Spinal cord (tissue), 10 donors: ENCODE data around the gene CDH13. TPM values are rescaled to one million over a fixed set of nuclear protein-coding genes. Genes with fewer than 3 reads are reported as not detected.
A peak's percentile ranks its signal among the peaks of the same experiment; 100 is the strongest.

Source experiments
- DNase-seq, 6 donors: peaks; one replicate each; pipeline versions ENCODE4 v3.0.0 to v3.0.0-alpha.2; 2013 to 2015; ENCODE audit warnings: low spot score in 6 of 6, low read depth in 4 of 6
- H3K27ac ChIP-seq: one replicate; pipeline ENCODE4 v1.5.1; 2013; ENCODE audit warnings: low read depth, low read length, control low read depth
- H3K27me3 ChIP-seq: one replicate; pipeline ENCODE4 v1.6.1; 2013; ENCODE audit warnings: low read length; ENCODE audit not compliant: control insufficient read depth, insufficient read depth
- H3K36me3 ChIP-seq: one replicate; pipeline ENCODE4 v1.6.1; 2013; ENCODE audit warnings: low read length; ENCODE audit not compliant: control insufficient read depth, insufficient read depth
- H3K4me1 ChIP-seq: one replicate; pipeline ENCODE4 v1.6.1; 2013; ENCODE audit warnings: low read length; ENCODE audit not compliant: control insufficient read depth, insufficient read depth
- H3K4me3 ChIP-seq: one replicate; pipeline ENCODE4 v1.5.1; 2013; ENCODE audit warnings: low read depth, low read length, control low read depth
- H3K9me3 ChIP-seq: one replicate; pipeline ENCODE4 v1.6.1; 2013; ENCODE audit warnings: low read length; ENCODE audit not compliant: control insufficient read depth, insufficient read depth
- WGBS: methylation state at CpG from one replicate; pipeline ENCODE4 v1.1.5; 2013; ENCODE audit warnings: missing lambda C conversion rate; ENCODE audit not compliant: insufficient coverage; 5-methylcytosine and 5-hydroxymethylcytosine counted together
- polyA plus RNA-seq, 2 donors: library from polyadenylated mRNA; unstranded; fragments of 120-200 nt; gene quantifications; one replicate each; pipeline ENCODE4 v1.2.1, GENCODE V29; 2013; ENCODE audit not compliant: insufficient read length in 2 of 2
- total RNA-seq, 2 donors: library from RNA; depleted of rRNA in 1 of 2; stranded (reverse); fragments of 120-200 nt in 1 of 2; fragments of >200 nt in 1 of 2; gene quantifications; one replicate each; pipeline versions ENCODE4 v1.2.3 to v1.2.4, GENCODE V29; 2013 to 2014
- donor health status: healthy.

Gene CDH13
- total and polyA plus RNA-seq, 4 donors = 34.5 to 82.3 (median 76.4) TPM

- no peak overlapping the region for H3K4me3 ChIP-seq
- no peak for DNase-seq
- no peaks in the 10 kb centered on the region for H3K27me3 ChIP-seq
- H3K36me3 ChIP-seq = no peaks in the 10 kb centered on the region
- WGBS = 100% methylated on average over 3 of the region's 8 CpGs
- H3K9me3 ChIP-seq = no peaks in the 10 kb centered on the region
- H3K27ac ChIP-seq = no peak overlapping the region
- peaks cover 7% of the 10 kb centered on the region for H3K4me1 ChIP-seq
These were observed 512.4 kb downstream of the CDH13 start for GRCh38 chr16:83138976-83139690.

GRCh38 chr16:83143788-83144187 is 517.0 kb downstream of the CDH13 start:
- WGBS = 66% methylated on average over 3 of the region's 8 CpGs
- DNase-seq = no peak
- no peaks in the 10 kb centered on the region for H3K9me3 ChIP-seq
- H3K36me3 ChIP-seq = no peaks in the 10 kb centered on the region
- H3K4me1 ChIP-seq = no peaks in the 10 kb centered on the region
- H3K4me3 ChIP-seq = no peak overlapping the region
- H3K27ac ChIP-seq = no peak overlapping the region
- H3K27me3 ChIP-seq = no peaks in the 10 kb centered on the region

- DNase-seq = peak in 1 of 6 donors; percentile 22
- Histone ChIP-seq H3K4me1 (no peaks in the 10 kb centered on the region), H3K27ac (no peak overlapping the region), H3K9me3 (no peaks in the 10 kb centered on the region), H3K36me3 (no peaks in the 10 kb centered on the region), H3K27me3 (no peaks in the 10 kb centered on the region), H3K4me3 (no peak overlapping the region)
- WGBS = 80% methylated on average over 4 of the region's 5 CpGs
These were observed 518.5 kb downstream of the CDH13 start for GRCh38 chr16:83145297-83145696.

GRCh38 chr16:83147244-83147643 is 520.5 kb downstream of the CDH13 start:
- Histone ChIP-seq H3K4me1 (no peaks in the 10 kb centered on the region), H3K27me3 (no peaks in the 10 kb centered on the region), H3K36me3 (no peaks in the 10 kb centered on the region), H3K4me3 (no peak overlapping the region), H3K27ac (no peak overlapping the region), H3K9me3 (no peaks in the 10 kb centered on the region)
- 82% methylated on average over 6 of the region's 6 CpGs for WGBS
- DNase-seq = no peak

DNA sequence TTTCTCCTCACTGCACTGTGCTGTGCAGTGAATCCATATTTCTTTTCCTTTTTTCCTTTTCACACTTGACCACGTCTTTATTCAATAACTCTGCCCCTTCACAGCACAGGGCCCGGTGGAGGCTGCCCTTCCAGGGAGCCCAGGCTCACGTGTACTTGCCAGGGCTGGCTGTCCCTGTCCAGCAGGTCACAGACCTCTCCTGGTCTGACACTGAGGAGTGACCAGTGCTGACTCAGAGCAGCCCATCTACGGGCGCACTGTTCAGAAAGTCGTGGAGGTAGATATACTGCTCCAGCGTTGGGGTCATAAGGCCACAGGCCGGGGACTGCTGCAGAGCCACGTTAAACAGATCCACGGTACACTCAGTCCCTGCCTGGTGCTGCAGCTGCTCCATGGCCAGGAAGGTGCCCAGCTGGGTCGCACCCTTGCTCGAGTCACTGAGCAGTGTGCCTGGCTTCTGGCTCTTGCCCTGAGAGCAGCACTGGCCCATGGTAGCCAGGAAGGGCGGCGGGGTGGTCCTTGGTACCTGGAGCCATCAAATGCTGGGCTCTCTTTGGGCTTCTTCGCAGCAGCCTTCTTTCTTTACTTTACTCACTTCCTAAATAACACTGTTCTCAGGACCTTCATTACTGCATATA is 531.7 kb downstream of the CDH13 start:
- H3K4me3 ChIP-seq = no peak overlapping the region
- H3K27me3 ChIP-seq = no peaks in the 10 kb centered on the region
- peaks cover 7% of the 10 kb centered on the region for H3K4me1 ChIP-seq
- H3K9me3 ChIP-seq = no peaks in the 10 kb centered on the region
- no peak overlapping the region for H3K27ac ChIP-seq
- no peaks in the 10 kb centered on the region for H3K36me3 ChIP-seq
- no peak for DNase-seq
- 83% methylated on average over 15 of the region's 15 CpGs for WGBS

DNA sequence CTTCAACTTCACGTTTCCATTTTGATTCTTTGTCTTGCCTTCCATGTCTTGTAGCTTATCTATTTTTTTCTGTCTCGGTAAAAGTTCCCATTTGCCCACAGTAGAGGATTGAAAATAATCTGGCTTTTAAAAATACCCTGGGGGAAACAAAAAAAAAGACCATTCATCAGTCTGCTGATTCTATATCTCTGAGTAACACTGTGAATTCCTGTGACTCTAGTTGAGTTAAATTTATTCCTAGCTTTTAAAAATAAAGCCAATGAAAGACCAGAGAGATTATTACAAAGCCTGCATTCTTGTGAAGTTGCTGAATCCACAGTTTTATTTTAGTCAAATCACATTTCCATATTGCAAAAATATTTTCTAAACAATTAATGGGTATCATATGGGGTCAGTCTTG is 532.3 kb downstream of the CDH13 start:
- H3K9me3 ChIP-seq = no peaks in the 10 kb centered on the region
- no peak for DNase-seq
- no peak overlapping the region for H3K27ac ChIP-seq
- H3K27me3 ChIP-seq = no peaks in the 10 kb centered on the region
- no peaks in the 10 kb centered on the region for H3K36me3 ChIP-seq
- H3K4me3 ChIP-seq = no peak overlapping the region
- no CpG with 5 or more reads among the region's 2 CpGs for WGBS
- H3K4me1 ChIP-seq = peaks cover 7% of the 10 kb centered on the region

GRCh38 chr16:83160287-83161020 is 533.7 kb downstream of the CDH13 start:
- Histone ChIP-seq H3K27ac (no peak overlapping the region), H3K36me3 (no peaks in the 10 kb centered on the region), H3K4me3 (no peak overlapping the region), H3K9me3 (no peaks in the 10 kb centered on the region), H3K4me1 (peaks cover 7% of the 10 kb centered on the region), H3K27me3 (no peaks in the 10 kb centered on the region)
- peak in 3 of 6 donors; percentile 16 to 87 (median 17) for DNase-seq
- WGBS = 82% methylated on average over 3 of the region's 7 CpGs

- H3K9me3 ChIP-seq = no peaks in the 10 kb centered on the region
- no peak overlapping the region for H3K4me3 ChIP-seq
- WGBS = no CpG with 5 or more reads among the region's 2 CpGs
- H3K4me1 ChIP-seq = peaks cover 7% of the 10 kb centered on the region
- H3K27me3 ChIP-seq = no peaks in the 10 kb centered on the region
- no peak for DNase-seq
- H3K36me3 ChIP-seq = no peaks in the 10 kb centered on the region
- H3K27ac ChIP-seq = no peak overlapping the region
These were observed 536.0 kb downstream of the CDH13 start for GRCh38 chr16:83162791-83163190.

DNA sequence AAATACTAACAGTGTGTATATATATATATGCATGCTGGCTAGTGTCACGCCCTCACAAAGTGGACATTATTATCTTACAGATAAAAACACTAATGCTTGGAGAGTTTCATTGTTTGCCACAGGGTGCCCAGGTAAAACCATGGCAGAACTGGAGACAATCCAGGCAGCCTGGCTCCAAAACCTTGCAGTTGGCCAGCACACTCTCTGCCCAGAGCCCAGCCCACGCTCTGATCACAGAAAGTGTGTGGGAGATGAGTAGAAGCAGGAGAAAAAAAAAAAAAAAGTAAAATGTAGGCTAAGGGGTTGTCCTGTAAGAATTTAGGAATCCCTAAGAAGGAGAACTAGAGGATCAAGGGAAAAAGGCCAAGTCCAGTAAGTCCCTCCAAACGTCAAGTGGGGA is 538.0 kb downstream of the CDH13 start:
- Histone ChIP-seq H3K4me1 (no peaks in the 10 kb centered on the region), H3K9me3 (no peaks in the 10 kb centered on the region), H3K27me3 (no peaks in the 10 kb centered on the region), H3K36me3 (no peaks in the 10 kb centered on the region), H3K4me3 (no peak overlapping the region), H3K27ac (no peak overlapping the region)
- DNase-seq = no peak
- WGBS = 78% methylated on average over 2 of the region's 3 CpGs
